Hepatocyte (in vitro differentiated cells): ENCODE data around the gene CAP1.

ENCODE experiments used
- EZH2 ChIP-seq: fragments of 200-600 bp; sonication (generic); IDR thresholded peaks from 2 replicates; pipeline ENCODE4 v1.6.1; 2016; ENCODE audit warnings: antibody characterized with exemption, mild to moderate bottlenecking, borderline replicate concordance
- EZH2phosphoT487 ChIP-seq: fragments of 200-600 bp; sonication (generic); IDR thresholded peaks from one replicate; pipeline ENCODE4 v1.6.1; 2018; ENCODE audit warnings: antibody characterized with exemption, mild to moderate bottlenecking, low read depth, moderate library complexity; ENCODE audit not compliant: unreplicated experiment, severe bottlenecking
- TF ChIP-seq, protein P1 (sequence below): fragments of 200-600 bp; sonication (generic); IDR thresholded peaks from 2 replicates; pipeline ENCODE4 v1.5.1; 2016; ENCODE audit warnings: antibody characterized with exemption, mild to moderate bottlenecking; ENCODE audit not compliant: poor library complexity

DNA sequence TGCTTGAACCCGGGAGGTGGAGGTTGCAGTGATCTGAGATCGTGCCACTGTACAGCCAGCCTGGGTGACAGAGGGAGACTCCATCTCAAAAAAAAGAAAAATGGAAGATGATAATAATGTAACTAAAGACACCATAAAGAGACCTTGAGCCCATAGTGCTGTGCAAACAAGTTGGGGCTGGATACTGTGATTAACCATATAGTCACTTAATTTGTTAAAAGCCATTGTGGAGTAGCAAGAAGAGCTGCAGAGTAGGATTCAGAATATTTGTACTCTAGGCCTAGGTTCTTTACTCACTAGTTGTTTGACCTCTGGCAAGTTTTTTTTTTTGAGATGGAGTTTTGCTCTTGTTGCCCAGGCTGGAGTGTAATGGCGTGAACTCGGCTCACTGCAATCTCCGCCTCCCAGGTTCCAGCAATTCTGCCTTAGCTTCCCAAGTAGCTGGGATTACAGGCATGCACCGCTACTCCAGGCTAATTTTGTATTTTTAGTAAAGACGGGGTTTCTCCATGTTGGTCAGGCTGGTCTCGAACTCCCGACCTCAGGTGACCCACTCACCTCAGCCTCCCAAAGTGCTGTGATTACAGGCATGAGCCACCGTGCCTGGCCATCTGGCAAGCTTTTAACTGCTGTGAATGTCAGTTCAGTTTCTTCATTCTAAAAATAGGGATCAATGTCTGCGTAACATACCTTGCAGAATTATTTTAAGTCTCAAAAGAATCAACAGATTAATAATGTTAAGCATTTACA lies 12.8 kb downstream of the CAP1 start:
- TF ChIP-seq EZH2, result no peak
- TF ChIP-seq, protein P1, sequence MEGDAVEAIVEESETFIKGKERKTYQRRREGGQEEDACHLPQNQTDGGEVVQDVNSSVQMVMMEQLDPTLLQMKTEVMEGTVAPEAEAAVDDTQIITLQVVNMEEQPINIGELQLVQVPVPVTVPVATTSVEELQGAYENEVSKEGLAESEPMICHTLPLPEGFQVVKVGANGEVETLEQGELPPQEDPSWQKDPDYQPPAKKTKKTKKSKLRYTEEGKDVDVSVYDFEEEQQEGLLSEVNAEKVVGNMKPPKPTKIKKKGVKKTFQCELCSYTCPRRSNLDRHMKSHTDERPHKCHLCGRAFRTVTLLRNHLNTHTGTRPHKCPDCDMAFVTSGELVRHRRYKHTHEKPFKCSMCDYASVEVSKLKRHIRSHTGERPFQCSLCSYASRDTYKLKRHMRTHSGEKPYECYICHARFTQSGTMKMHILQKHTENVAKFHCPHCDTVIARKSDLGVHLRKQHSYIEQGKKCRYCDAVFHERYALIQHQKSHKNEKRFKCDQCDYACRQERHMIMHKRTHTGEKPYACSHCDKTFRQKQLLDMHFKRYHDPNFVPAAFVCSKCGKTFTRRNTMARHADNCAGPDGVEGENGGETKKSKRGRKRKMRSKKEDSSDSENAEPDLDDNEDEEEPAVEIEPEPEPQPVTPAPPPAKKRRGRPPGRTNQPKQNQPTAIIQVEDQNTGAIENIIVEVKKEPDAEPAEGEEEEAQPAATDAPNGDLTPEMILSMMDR, result no peak
- TF ChIP-seq EZH2phosphoT487, result no peak
